ENCODE measurements around the gene IL10.
A peak's percentile ranks its signal among the peaks of the same experiment; 100 is the strongest.

Gene IL10

GRCh38 chr1:206808615-206809014 is 36.3 kb upstream of the IL10 start:
- H3K4me3 ChIP-seq (ENCODE audit: low read length): no peak overlapping the region
- TF ChIP-seq CTCF (conservative IDR thresholded peaks at IDR 0.05; ENCODE audit: low read depth, low read length): peak; percentile 57
- no peak for DNase-seq (ENCODE audit: low read depth)

- no peak for TF ChIP-seq CTCF (conservative IDR thresholded peaks at IDR 0.05; ENCODE audit: low read depth, low read length)
- DNase-seq (ENCODE audit: low read depth): no peak
- H3K4me3 ChIP-seq (ENCODE audit: low read length): no peak overlapping the region
Measured at GRCh38 chr1:206805357-206805756, 33.1 kb upstream of the IL10 start.

- no peak for TF ChIP-seq CTCF (conservative IDR thresholded peaks at IDR 0.05; ENCODE audit: low read depth, low read length)
- no peak overlapping the region for H3K4me3 ChIP-seq (ENCODE audit: low read length)
- DNase-seq (ENCODE audit: low read depth): no peak
Measured at GRCh38 chr1:206804156-206804737, 32.0 kb upstream of the IL10 start.

GRCh38 chr1:206803221-206803730 is 31.0 kb upstream of the IL10 start:
- no peak overlapping the region for H3K4me3 ChIP-seq (ENCODE audit: low read length)
- DNase-seq (ENCODE audit: low read depth): no peak
- no peak for TF ChIP-seq CTCF (conservative IDR thresholded peaks at IDR 0.05; ENCODE audit: low read depth, low read length)

- no peak overlapping the region for H3K4me3 ChIP-seq (ENCODE audit: low read length)
- no peak for DNase-seq (ENCODE audit: low read depth)
- TF ChIP-seq CTCF (conservative IDR thresholded peaks at IDR 0.05; ENCODE audit: low read depth, low read length): no peak
Measured at GRCh38 chr1:206802401-206802800, 30.1 kb upstream of the IL10 start.

- no peak for DNase-seq (ENCODE audit: low read depth)
- H3K4me3 ChIP-seq (ENCODE audit: low read length): no peak overlapping the region
- TF ChIP-seq CTCF (conservative IDR thresholded peaks at IDR 0.05; ENCODE audit: low read depth, low read length): no peak
Measured at GRCh38 chr1:206801467-206801866, 29.2 kb upstream of the IL10 start.

- DNase-seq (ENCODE audit: low read depth): no peak
- no peak for TF ChIP-seq CTCF (conservative IDR thresholded peaks at IDR 0.05; ENCODE audit: low read depth, low read length)
- H3K4me3 ChIP-seq (ENCODE audit: low read length): no peak overlapping the region
Measured at GRCh38 chr1:206800891-206801290, 28.6 kb upstream of the IL10 start.

All from retinal pigment epithelial cell (primary cell).